GM23338 (cell line): ENCODE data around the gene MLF2. TPM values are rescaled to one million over a fixed set of nuclear protein-coding genes. Genes with fewer than 3 reads are reported as not detected.

Source experiments
- ATAC-seq: fragments of 200-7000 bp; cut with Tn5 transposase; 3 replicates; pipeline ENCODE4 v1.9.1; 2020
- DNase-seq: peaks from one replicate; pipeline ENCODE4 v3.0.0-alpha.2; 2015; ENCODE audit warnings: low spot score
- H2AFZ ChIP-seq: fragments of 200-600 bp; sonication (generic); 2 replicates; pipeline ENCODE4 v1.8.0; 2016; ENCODE audit warnings: antibody characterized with exemption, mild to moderate bottlenecking, moderate library complexity
- H3F3A ChIP-seq: fragments of 200-600 bp; sonication (generic); replicated peaks from 2 replicates; pipeline ENCODE4 v1.8.0; 2017; ENCODE audit warnings: antibody characterized with exemption, mixed run types, low read depth
- H3K27ac ChIP-seq: fragments of 200-600 bp; sonication (generic); 2 replicates; pipeline ENCODE4 v1.6.1; 2016; ENCODE audit warnings: low read depth
- H3K27me3 ChIP-seq: fragments of 200-600 bp; sonication (generic); 2 replicates; pipeline ENCODE4 v1.8.0; 2016; ENCODE audit warnings: mild to moderate bottlenecking, mixed run types, moderate library complexity; ENCODE audit not compliant: insufficient read depth
- H3K36me3 ChIP-seq: fragments of 200-600 bp; sonication (generic); 2 replicates; pipeline ENCODE4 v1.8.0; 2016; ENCODE audit warnings: mild to moderate bottlenecking; ENCODE audit not compliant: insufficient read depth
- H3K4me1 ChIP-seq: fragments of 200-600 bp; sonication (generic); 2 replicates; pipeline ENCODE4 v1.8.0; 2016; ENCODE audit warnings: mild to moderate bottlenecking, moderate library complexity; ENCODE audit not compliant: insufficient read depth
- H3K4me2 ChIP-seq: fragments of 200-600 bp; sonication (generic); 2 replicates; pipeline ENCODE4 v1.7.1; 2017; ENCODE audit warnings: mixed run types
- H3K4me3 ChIP-seq: fragments of 200-600 bp; sonication (generic); 2 replicates; pipeline ENCODE4 v1.6.1; 2016; ENCODE audit warnings: mixed run types
- H3K79me2 ChIP-seq: fragments of 200-600 bp; sonication (generic); replicated peaks from 2 replicates; pipeline ENCODE4 v1.8.0; 2017; ENCODE audit warnings: mild to moderate bottlenecking; ENCODE audit not compliant: insufficient read depth
- H3K9me2 ChIP-seq: fragments of 200-600 bp; sonication (generic); 2 replicates; pipeline ENCODE4 v1.8.0; 2017; ENCODE audit not compliant: insufficient read depth
- H4K20me1 ChIP-seq: fragments of 200-600 bp; sonication (generic); replicated peaks from 2 replicates; pipeline ENCODE4 v1.8.0; 2017; ENCODE audit warnings: mild to moderate bottlenecking; ENCODE audit not compliant: insufficient read depth
- H3K27ac Mint-ChIP-seq: 2 replicates; pipeline ENCODE4 v1.8.0; 2020; ENCODE audit warnings: inconsistent platforms, mild to moderate bottlenecking, moderate library complexity, mixed read lengths
- H3K27me3 Mint-ChIP-seq: 3 replicates; pipeline ENCODE4 v1.8.0; 2022; ENCODE audit warnings: low read depth, mild to moderate bottlenecking, moderate library complexity, mixed read lengths, inconsistent platforms; ENCODE audit not compliant: insufficient read depth, poor library complexity
- H3K36me3 Mint-ChIP-seq: 3 replicates; pipeline ENCODE4 v1.8.0; 2021; ENCODE audit warnings: low read depth, mild to moderate bottlenecking, inconsistent platforms, moderate library complexity, mixed read lengths
- H3K4me1 Mint-ChIP-seq: 3 replicates; pipeline ENCODE4 v1.8.0; 2020; ENCODE audit warnings: mild to moderate bottlenecking, inconsistent platforms, mixed read lengths
- H3K4me3 Mint-ChIP-seq: 3 replicates; pipeline ENCODE4 v1.8.0; 2021; ENCODE audit warnings: moderate library complexity, mild to moderate bottlenecking, inconsistent platforms, mixed read lengths
- H3K9me3 Mint-ChIP-seq: 3 replicates; pipeline ENCODE4 v1.8.0; 2020; ENCODE audit warnings: moderate library complexity, mild to moderate bottlenecking, inconsistent platforms, mixed read lengths
- CREB1 ChIP-seq: fragments of 250-450 bp; sonication (Bioruptor Pico); IDR thresholded peaks from 2 replicates; pipeline ENCODE4 v1.5.0; 2020; ENCODE audit warnings: low read depth, mild to moderate bottlenecking, moderate library complexity
- ETS1 ChIP-seq: IDR thresholded peaks from 2 replicates; pipeline ENCODE4 v1.6.1; 2016; ENCODE audit warnings: antibody characterized with exemption
- EZH2 ChIP-seq: fragments of 200-600 bp; sonication (generic); IDR thresholded peaks from one replicate; pipeline ENCODE4 v1.8.0; 2017; ENCODE audit warnings: antibody characterized with exemption, mild to moderate bottlenecking, low read depth; ENCODE audit not compliant: unreplicated experiment
- EZH2phosphoT487 ChIP-seq: fragments of 200-600 bp; sonication (generic); IDR thresholded peaks from one replicate; pipeline ENCODE4 v1.8.1; 2018; ENCODE audit warnings: antibody characterized with exemption; ENCODE audit not compliant: unreplicated experiment
- NANOG ChIP-seq: IDR thresholded peaks from 2 replicates; pipeline ENCODE4 v1.6.1; 2016; ENCODE audit warnings: antibody characterized with exemption, borderline replicate concordance
- POLR2AphosphoS5 ChIP-seq: IDR thresholded peaks from 2 replicates; pipeline ENCODE4 v1.6.1; 2016; ENCODE audit warnings: antibody characterized with exemption, low read depth
- STAT1 ChIP-seq: IDR thresholded peaks from one replicate; pipeline ENCODE4 v1.6.1; 2016; ENCODE audit warnings: antibody characterized with exemption; ENCODE audit not compliant: unreplicated experiment
- ZNF114 ChIP-seq: fragments of 250-450 bp; sonication (Bioruptor Pico); IDR thresholded peaks from 2 replicates; pipeline ENCODE4 v1.5.0; 2020; ENCODE audit warnings: mild to moderate bottlenecking, moderate library complexity
- ZNF331 ChIP-seq: fragments of 250-450 bp; sonication (Bioruptor Pico); IDR thresholded peaks from 2 replicates; pipeline ENCODE4 v1.5.0; 2020; ENCODE audit warnings: low read depth, mild to moderate bottlenecking, moderate library complexity
- ZNF462 ChIP-seq: fragments of 250-450 bp; sonication (Bioruptor Pico); IDR thresholded peaks from 2 replicates; pipeline ENCODE4 v1.5.0; 2020; ENCODE audit warnings: mild to moderate bottlenecking, moderate library complexity
- polyA plus RNA-seq: library from polyadenylated mRNA; unstranded; fragments of >200 nt; fragmentation: Nextera tagmentation; extraction: Ambion mirVana; gene quantifications from 2 replicates; pipeline ENCODE4 v1.2.1, GENCODE V29; 2016
- total RNA-seq: library from RNA; depleted of rRNA; stranded (reverse); fragments of >200 nt; shearing (Covaris generic); gene quantifications from 2 replicates; pipeline ENCODE4 v1.2.3, GENCODE V29; 2014

The MLF2 gene
- total and polyA plus RNA-seq, 2 experiments from 2014 or later = 280 to 289 TPM

- TF ChIP-seq ZNF462 (CRISPR knock-in tag) = no peak
- no peak for TF ChIP-seq NANOG
- TF ChIP-seq ETS1 = no peak
- TF ChIP-seq EZH2phosphoT487 = no peak
- TF ChIP-seq STAT1 = no peak
- TF ChIP-seq ZNF331 = no peak
- no peak for TF ChIP-seq POLR2AphosphoS5
- no peak for TF ChIP-seq CREB1 (CRISPR knock-in tag)
- TF ChIP-seq EZH2 = no peak
Observed at GRCh38 chr12:6750506-6750905, 2.4 kb downstream of the MLF2 start (continued).

DNA sequence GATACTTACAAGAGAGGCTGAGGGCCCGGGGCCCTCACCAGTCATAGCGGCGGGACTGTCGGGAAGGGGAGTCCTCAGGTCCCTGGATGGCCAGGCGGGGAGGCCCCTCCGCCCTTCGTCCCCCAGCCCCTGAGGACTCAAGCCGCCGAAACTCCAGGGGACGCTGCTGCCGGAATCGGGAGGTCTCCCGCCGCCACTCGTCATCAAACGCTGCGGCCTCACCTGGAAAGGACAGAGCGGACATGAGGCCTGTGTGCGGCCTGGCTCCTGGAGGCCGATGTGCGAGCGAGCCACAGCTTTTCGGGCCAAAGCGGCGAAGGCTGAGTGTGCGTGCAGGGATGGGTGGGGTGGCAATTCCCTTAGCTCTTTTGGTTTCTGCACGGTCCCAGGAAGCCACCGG lies 4.2 kb downstream of the MLF2 start:
- Mint-ChIP-seq H3K4me1 (peaks cover 13% of the 10 kb centered on the region), H3K27ac (no peak overlapping the region), H3K9me3 (no peaks in the 10 kb centered on the region), H3K4me3 (no peak overlapping the region; the same call in 2 of the 3 replicates), H3K27me3 (peaks cover 18% of the 10 kb centered on the region), H3K36me3 (peaks cover 71% of the 10 kb centered on the region)
- H3K4me2 ChIP-seq = no peak overlapping the region
- H2AFZ ChIP-seq = no peak overlapping the region
- peaks cover 15% of the 10 kb centered on the region; the same call in 1 of the 2 replicates for H4K20me1 ChIP-seq
- peaks cover 35% of the 10 kb centered on the region for H3K36me3 ChIP-seq
- no peak overlapping the region for H3K27ac ChIP-seq
- peaks cover 24% of the 10 kb centered on the region for H3K79me2 ChIP-seq
- 0 out of 2 replicates have a peak, but pooled peaks cover 9% of the 10 kb centered on the region for H3F3A ChIP-seq
- ATAC-seq (no peak), DNase-seq (no peak)
- peaks cover 9% of the 10 kb centered on the region for H3K4me1 ChIP-seq
- H3K9me2 ChIP-seq = no peaks in the 10 kb centered on the region
- no peaks in the 10 kb centered on the region for H3K27me3 ChIP-seq
- no peak overlapping the region for H3K4me3 ChIP-seq
- no peak for TF ChIP-seq POLR2AphosphoS5
- TF ChIP-seq CREB1 (CRISPR knock-in tag) = no peak
- no peak for TF ChIP-seq EZH2
- TF ChIP-seq ZNF331 = no peak
- TF ChIP-seq ETS1 = no peak
- no peak for TF ChIP-seq ZNF114 (CRISPR knock-in tag)
- no peak for TF ChIP-seq STAT1
